Kidney epithelial cell (primary cell): Measurements from ENCODE around the gene METRNL. TPM values are rescaled to one million over a fixed set of nuclear protein-coding genes. Genes with fewer than 3 reads are reported as not detected.

Source experiments
- DNase-seq: peaks from one replicate; pipeline ENCODE4 v3.0.0-alpha.2; 2010; ENCODE audit warnings: low read depth
- H3K27me3 ChIP-seq: 2 replicates; pipeline ENCODE4 v1.6.0; 2011; ENCODE audit warnings: low read length; ENCODE audit not compliant: control insufficient read depth, insufficient read depth
- H3K36me3 ChIP-seq: 2 replicates; pipeline ENCODE4 v1.5.1; 2011; ENCODE audit warnings: low read length; ENCODE audit not compliant: control insufficient read depth, insufficient read depth
- H3K4me3 ChIP-seq: 2 replicates; pipeline ENCODE4 v1.5.1; 2011; ENCODE audit warnings: low read depth, mild to moderate bottlenecking, control low read depth, low read length
- total RNA-seq: library from RNA; depleted of rRNA; stranded (reverse); fragments of >200 nt; gene quantifications from 2 replicates; pipeline ENCODE4 v1.2.3, GENCODE V29; 2015
- TF ChIP-seq, protein P1 (sequence below): IDR thresholded peaks from 2 replicates; pipeline ENCODE4 v1.5.1; 2011; ENCODE audit warnings: mild to moderate bottlenecking, moderate library complexity, low read length, control low read depth, inconsistent platforms; ENCODE audit not compliant: insufficient read depth, poor library complexity, severe bottlenecking

METRNL gene
- total RNA-seq, 1 donor from 2014 or later: 91.5 TPM

DNA sequence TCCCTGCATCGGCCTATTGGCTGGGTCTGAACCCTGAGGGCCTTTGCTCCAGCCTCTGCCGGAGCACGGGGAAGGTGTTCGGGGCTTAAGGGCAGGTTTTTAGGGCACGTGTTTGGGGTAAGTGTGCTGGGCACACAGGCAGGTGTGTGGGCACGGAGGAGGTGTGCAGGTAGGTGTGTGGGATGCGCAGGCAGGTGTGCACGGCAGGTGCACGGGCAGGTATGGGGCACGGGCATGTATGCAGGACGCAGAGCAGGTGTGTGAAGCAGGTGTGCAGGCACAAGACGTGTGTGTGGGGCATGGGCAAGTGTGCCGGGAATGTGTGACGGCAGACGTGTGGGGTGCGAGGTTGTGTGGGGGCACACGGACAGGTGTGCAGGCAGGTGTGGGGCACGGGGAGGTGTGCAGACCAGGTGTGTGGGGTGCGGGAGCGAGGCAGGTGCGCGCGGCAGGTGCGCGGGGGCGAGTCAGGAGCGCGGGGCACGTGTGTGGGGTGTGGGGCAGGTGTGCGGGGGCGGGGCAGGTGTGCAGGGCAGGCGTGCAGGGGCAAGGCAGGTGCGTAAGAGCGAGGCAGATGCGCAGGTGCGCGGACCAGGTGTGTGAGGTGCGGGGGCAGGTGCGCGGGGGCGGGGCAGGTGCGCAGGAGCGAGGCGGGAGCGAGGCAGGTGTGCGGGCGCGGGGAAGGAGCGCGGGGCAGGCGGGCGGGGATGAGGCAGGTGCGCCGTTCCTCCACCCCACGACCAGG, 28.6 kb upstream of the METRNL start:
- Histone ChIP-seq H3K4me3 (peak overlapping the region; percentile 71), H3K27me3 (no peaks in the 10 kb centered on the region), H3K36me3 (no peaks in the 10 kb centered on the region)
- DNase-seq: no peak
- TF ChIP-seq, protein P1, sequence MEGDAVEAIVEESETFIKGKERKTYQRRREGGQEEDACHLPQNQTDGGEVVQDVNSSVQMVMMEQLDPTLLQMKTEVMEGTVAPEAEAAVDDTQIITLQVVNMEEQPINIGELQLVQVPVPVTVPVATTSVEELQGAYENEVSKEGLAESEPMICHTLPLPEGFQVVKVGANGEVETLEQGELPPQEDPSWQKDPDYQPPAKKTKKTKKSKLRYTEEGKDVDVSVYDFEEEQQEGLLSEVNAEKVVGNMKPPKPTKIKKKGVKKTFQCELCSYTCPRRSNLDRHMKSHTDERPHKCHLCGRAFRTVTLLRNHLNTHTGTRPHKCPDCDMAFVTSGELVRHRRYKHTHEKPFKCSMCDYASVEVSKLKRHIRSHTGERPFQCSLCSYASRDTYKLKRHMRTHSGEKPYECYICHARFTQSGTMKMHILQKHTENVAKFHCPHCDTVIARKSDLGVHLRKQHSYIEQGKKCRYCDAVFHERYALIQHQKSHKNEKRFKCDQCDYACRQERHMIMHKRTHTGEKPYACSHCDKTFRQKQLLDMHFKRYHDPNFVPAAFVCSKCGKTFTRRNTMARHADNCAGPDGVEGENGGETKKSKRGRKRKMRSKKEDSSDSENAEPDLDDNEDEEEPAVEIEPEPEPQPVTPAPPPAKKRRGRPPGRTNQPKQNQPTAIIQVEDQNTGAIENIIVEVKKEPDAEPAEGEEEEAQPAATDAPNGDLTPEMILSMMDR: no peak

DNA sequence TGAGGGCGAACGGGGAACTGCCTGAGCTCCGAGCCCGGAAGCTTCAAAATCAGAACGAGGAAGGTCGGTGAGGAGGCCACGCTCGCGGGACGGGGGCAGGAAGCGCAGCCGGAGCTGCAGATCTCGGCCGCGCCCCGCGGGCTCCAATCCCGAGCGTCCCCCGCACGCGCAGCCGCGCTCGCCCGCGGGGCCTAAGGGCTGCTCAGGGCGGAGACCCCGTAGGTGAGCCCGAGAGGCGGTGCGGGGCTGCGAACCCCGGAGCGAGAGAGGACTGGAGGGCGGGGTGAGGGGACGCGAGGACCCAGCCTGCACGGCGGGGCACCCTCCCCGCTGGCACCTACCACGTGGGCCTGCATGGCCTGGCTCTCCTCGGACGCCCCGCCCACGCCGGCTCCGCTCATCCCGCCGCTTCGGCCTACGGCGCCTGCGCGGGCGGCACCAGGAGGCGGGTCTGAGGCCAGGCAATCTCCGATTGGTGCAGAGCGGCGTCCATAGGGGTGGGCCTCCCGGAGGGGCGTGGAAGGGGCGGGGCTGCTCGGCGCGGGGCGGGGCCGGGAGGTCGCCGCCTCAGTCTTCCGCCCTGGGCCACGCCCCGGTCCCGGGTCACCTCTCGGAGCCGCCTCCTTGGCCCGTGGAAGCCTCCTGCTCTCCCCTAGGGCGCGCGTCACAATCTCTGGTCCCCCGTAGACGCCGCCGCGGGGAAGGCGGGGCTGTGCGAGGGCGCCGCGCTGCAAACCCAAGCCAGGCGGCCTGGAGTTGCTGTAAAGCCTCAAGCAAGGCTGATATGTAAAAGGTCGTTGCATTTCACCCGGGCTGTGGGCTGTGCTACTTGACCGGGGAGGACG, 27.8 kb upstream of the METRNL start:
- no peaks in the 10 kb centered on the region for H3K27me3 ChIP-seq
- DNase-seq: peak; percentile 70
- TF ChIP-seq, protein P1: no peak
- peak overlapping the region; percentile 71 for H3K4me3 ChIP-seq
- H3K36me3 ChIP-seq: no peaks in the 10 kb centered on the region

- H3K27me3 ChIP-seq: no peaks in the 10 kb centered on the region
- no peaks in the 10 kb centered on the region for H3K36me3 ChIP-seq
- DNase-seq: no peak
- H3K4me3 ChIP-seq: peak overlapping the region; percentile 39
- TF ChIP-seq, protein P1: no peak
Observed at GRCh38 chr17:83052241-83052564, 27.2 kb upstream of the METRNL start.

DNA sequence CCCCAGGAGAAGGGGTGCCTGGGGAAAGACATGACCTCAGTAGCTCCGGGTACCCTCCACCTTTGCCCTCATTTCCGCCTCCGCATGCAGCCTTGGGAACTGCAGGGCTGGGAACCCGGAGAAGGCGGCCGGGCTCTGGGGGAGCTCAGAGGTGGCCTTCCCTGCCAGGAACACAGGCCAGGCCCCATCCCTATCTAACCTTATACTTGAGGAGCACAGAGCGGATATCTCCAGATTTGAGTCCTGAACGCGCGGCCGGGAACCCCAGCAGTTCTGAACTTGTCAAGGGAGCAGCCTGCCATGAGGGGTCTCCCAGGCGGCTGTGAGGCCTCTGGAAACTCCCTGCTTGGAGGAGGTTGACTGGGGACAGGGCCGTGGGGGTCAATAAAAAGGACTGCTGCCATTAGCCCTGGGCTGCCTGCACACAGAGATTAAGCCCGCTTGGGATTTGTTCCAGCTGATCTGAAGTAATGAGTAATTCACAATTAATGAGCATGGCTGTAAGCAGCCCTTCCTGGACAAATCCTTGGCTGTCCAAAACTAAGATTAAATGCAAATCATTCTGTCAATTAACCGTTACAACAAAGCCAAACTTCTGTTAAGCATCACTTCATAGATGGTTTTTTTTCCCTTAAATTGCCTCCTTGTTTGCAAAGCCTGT, 26.3 kb upstream of the METRNL start:
- TF ChIP-seq, protein P1: no peak
- Histone ChIP-seq H3K27me3 (no peaks in the 10 kb centered on the region), H3K36me3 (no peaks in the 10 kb centered on the region), H3K4me3 (no peak overlapping the region)
- DNase-seq: no peak

DNA sequence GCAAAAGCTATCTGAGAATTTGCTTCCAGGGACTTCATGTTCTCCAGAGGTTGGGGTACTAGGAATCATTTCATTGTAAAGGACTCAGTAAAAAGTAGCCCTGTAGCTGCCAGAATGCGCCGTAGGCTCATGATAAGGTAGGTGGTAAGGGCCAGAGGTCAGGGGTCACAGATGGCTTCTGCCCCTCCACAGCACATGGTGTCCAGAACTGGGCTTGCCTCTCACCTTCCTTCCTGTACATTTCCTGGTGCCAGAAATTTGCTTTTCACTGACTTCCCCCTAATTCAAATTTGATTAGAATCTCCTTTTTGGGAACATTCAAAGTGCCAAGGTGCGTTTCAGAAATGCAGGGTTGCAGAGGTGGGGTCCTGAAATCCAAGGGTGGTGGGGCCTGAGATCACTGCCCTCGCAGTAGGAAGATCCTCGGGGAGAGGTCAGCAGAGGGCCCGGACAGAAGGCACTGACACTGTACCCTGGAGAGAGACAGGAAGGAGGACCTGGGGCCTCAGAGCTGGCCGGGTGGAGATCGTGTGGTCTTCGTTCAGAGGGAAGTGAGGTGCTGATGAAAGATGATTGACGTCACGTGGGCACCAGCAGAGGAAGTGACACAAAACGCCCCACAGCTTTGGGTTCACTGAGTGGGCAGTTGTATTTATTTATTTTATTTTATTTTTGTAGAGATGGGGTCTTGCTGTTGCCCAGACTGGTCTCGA, 25.5 kb upstream of the METRNL start:
- DNase-seq: no peak
- TF ChIP-seq, protein P1: no peak
- H3K4me3 ChIP-seq: no peak overlapping the region
- no peaks in the 10 kb centered on the region for H3K36me3 ChIP-seq
- no peaks in the 10 kb centered on the region for H3K27me3 ChIP-seq
